Spleen (tissue), 11 donors: Measurements from ENCODE around the gene KLHL28. TPM values are rescaled to one million over a fixed set of nuclear protein-coding genes. Genes with fewer than 3 reads are reported as not detected.

Experiments used
- DNase-seq: peaks from one replicate; pipeline ENCODE4 v3.0.0-alpha.2; 2020
- H3K27ac ChIP-seq, 8 donors: fragments of 200-600 bp; sonication (generic) in 7 of 8; 1 replicate in 4 of 8; 2 replicates in 4 of 8; pipeline versions ENCODE4 v1.5.0 to v1.8.0; 2016 to 2021; ENCODE audit warnings: inconsistent platforms in 4 of 8, mild to moderate bottlenecking in 4 of 8, moderate library complexity in 1 of 8
- H3K27me3 ChIP-seq, 7 donors: fragments of 200-600 bp; sonication (generic) in 6 of 7; replicated peaks in 1 of 7; 1 replicate in 4 of 7; 2 replicates in 3 of 7; pipeline versions ENCODE4 v1.5.0 to v1.8.0; 2016 to 2021; ENCODE audit warnings: inconsistent platforms in 3 of 7, mild to moderate bottlenecking in 1 of 7
- H3K36me3 ChIP-seq, 6 donors: fragments of 200-600 bp; sonication (generic) in 5 of 6; 1 replicate in 4 of 6; 2 replicates in 2 of 6; pipeline versions ENCODE4 v1.5.0 to v1.8.0; 2016 to 2021; ENCODE audit warnings: inconsistent platforms in 2 of 6
- H3K4me1 ChIP-seq, 6 donors: fragments of 200-600 bp; sonication (generic) in 5 of 6; 1 replicate in 3 of 6; 2 replicates in 3 of 6; pipeline versions ENCODE4 v1.5.0 to v1.8.0; 2016 to 2021; ENCODE audit warnings: inconsistent platforms in 3 of 6
- H3K4me3 ChIP-seq, 8 donors: fragments of 200-600 bp; sonication (generic) in 7 of 8; 1 replicate in 4 of 8; 2 replicates in 4 of 8; pipeline versions ENCODE4 v1.5.0 to v1.8.0; 2016 to 2021; ENCODE audit warnings: inconsistent platforms in 4 of 8, mild to moderate bottlenecking in 4 of 8, moderate library complexity in 2 of 8
- H3K9me3 ChIP-seq, 8 donors: fragments of 200-600 bp; sonication (generic) in 7 of 8; 1 replicate in 4 of 8; 2 replicates in 4 of 8; pipeline versions ENCODE4 v1.5.0 to v1.8.0; 2016 to 2021; ENCODE audit warnings: inconsistent platforms in 4 of 8
- POLR2A ChIP-seq, 3 donors: fragments of 450-650 bp; IDR thresholded peaks; one replicate each; pipeline ENCODE4 v1.5.1; 2017; ENCODE audit warnings: antibody characterized with exemption in 3 of 3, mild to moderate bottlenecking in 1 of 3
- POLR2AphosphoS5 ChIP-seq, 3 donors: sonication (generic); formaldehyde crosslinking; IDR thresholded peaks; one replicate each; pipeline ENCODE4 v1.5.1; 2017; ENCODE audit warnings: antibody characterized with exemption in 3 of 3
- whole genome bisulfite sequencing, 5 donors: extraction: QIAGEN DNeasy Blood & Tissue Kit in 3 of 5; methylation state at CpG; one replicate each; pipeline versions ENCODE4 v1.1.5 to v1.1.7; 2013 to 2018; 5-methylcytosine and 5-hydroxymethylcytosine counted together
- intact Hi-C: fragments of 100-400 bp; cut with DNase I; formaldehyde crosslinking; loops from one replicate; pipeline ENCODE4 v1.15.0; 2023; ENCODE audit warnings: low total_unique reads
- polyA plus RNA-seq, 3 donors: library from polyadenylated mRNA; stranded (reverse); fragments of 200-250 nt; gene quantifications; one replicate each; pipeline ENCODE4 v1.2.1, GENCODE V29; 2013
- total RNA-seq, 7 donors: library from RNA; depleted of rRNA in 3 of 7; stranded (reverse); fragments of >200 nt in 3 of 7; fragmentation: NEBNext Ultra II Directional in 4 of 7; extraction: Animal tissue kit (Norgen Biotek cat#: 25700) in 4 of 7; gene quantifications; one replicate each; pipeline versions ENCODE4 v1.1.0 to v1.2.1, GENCODE V29; 2016 to 2021
- TF ChIP-seq, protein P1 (sequence below), 11 experiments: fragments of 200-600 bp in 7 of 11; fragments of 450-650 bp in 4 of 11; sonication (generic) in 4 of 11; IDR thresholded peaks in 8 of 11; conservative IDR thresholded peaks in 3 of 11; 1 replicate in 7 of 11; 2 replicates in 4 of 11; pipeline versions ENCODE4 v1.4.0 to v1.8.0; 2016 to 2021; ENCODE audit warnings: antibody characterized with exemption in 11 of 11, inconsistent platforms in 4 of 11, mild to moderate bottlenecking in 1 of 11
- donor health status: healthy with polysubstance abuse.
- donor health status: DM: no; HTN: no; CAD: no; lungs with moderate emphysema.
- donor health status: DM: no; HTN: no; CAD: no.
- donor health status: Bipolar disorder and iron deficiency.
- donor health status: healthy.
- donor health status: DM: no; HTN: no; CAD: no.
- donor health status: DM: yes; HTN: yes; CAD: no.

Gene KLHL28
- total and polyA plus RNA-seq, 10 donors: 2.1 to 21.5 (median 14.9) TPM

DNA sequence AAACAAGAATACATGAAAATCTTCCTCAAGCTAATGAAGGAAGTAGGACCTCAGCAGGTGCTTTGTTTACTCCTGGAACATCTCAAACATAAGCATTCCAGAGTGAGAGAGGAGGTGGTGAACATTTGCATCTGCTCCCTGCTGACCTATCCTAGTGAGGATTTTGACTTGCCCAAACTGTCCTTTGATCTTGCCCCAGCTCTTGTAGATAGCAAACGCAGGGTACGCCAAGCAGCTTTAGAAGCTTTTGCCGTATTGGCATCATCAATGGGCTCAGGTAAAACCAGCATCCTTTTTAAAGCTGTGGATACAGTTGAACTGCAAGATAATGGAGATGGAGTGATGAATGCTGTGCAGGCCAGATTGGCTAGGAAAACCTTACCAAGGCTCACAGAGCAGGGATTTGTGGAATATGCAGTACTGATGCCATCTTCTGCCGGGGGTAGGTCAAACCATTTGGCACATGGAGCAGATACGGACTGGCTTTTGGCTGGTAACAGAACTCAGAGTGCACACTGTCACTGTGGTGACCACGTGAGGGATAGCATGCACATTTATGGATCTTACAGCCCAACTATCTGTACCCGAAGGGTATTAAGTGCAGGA, 2.1 kb upstream of the KLHL28 start:
- H3K4me3 ChIP-seq: peak overlapping the region; percentile 14 to 97 (median 90)
- no peaks in the 10 kb centered on the region for H3K27me3 ChIP-seq
- TF ChIP-seq POLR2A (IDR thresholded peaks at IDR 0.05) (no peak), POLR2AphosphoS5 (IDR thresholded peaks at IDR 0.05) (no peak)
- TF ChIP-seq, protein P1, sequence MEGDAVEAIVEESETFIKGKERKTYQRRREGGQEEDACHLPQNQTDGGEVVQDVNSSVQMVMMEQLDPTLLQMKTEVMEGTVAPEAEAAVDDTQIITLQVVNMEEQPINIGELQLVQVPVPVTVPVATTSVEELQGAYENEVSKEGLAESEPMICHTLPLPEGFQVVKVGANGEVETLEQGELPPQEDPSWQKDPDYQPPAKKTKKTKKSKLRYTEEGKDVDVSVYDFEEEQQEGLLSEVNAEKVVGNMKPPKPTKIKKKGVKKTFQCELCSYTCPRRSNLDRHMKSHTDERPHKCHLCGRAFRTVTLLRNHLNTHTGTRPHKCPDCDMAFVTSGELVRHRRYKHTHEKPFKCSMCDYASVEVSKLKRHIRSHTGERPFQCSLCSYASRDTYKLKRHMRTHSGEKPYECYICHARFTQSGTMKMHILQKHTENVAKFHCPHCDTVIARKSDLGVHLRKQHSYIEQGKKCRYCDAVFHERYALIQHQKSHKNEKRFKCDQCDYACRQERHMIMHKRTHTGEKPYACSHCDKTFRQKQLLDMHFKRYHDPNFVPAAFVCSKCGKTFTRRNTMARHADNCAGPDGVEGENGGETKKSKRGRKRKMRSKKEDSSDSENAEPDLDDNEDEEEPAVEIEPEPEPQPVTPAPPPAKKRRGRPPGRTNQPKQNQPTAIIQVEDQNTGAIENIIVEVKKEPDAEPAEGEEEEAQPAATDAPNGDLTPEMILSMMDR (IDR thresholded peaks at IDR 0.05 in 8 of 11, conservative IDR thresholded peaks at IDR 0.05 in 3 of 11): no peak
- intact Hi-C loops: loop anchor here (5.0 kb wide), 1 partner anchor 67 kb away; a partner anchor contains a TSS
- no peak for DNase-seq
- 31 to 66% (median 39%) methylated on average over 7 of the region's 7 CpGs for WGBS, 5 donors
- peaks cover 27 to 90% (median 78%) of the 10 kb centered on the region in 6 donors for H3K4me1 ChIP-seq
- H3K27ac ChIP-seq: peak overlapping the region in 1 of 8 donors; percentile 96
- peaks cover 0 to 18% (median 4%) of the 10 kb centered on the region in 8 donors for H3K9me3 ChIP-seq
- H3K36me3 ChIP-seq: peaks cover 0 to 4% (median 0%) of the 10 kb centered on the region in 6 donors

DNA sequence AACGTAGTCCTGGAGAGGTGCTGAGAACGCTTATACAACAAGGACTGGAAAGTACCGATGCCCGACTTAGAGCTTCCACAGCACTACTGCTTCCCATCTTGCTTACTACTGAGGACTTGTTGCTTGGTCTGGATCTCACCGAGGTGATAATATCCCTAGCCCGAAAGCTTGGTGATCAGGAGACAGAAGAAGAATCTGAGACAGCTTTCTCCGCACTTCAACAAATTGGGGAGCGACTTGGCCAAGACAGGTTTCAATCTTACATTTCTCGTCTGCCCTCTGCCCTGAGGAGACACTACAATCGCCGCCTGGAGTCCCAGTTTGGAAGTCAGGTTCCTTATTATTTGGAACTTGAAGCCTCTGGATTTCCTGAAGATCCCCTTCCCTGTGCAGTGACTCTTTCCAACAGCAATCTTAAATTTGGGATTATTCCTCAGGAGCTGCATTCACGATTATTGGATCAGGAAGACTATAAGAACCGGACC, 1.3 kb upstream of the KLHL28 start:
- TF ChIP-seq POLR2AphosphoS5 (IDR thresholded peaks at IDR 0.05) (no peak), POLR2A (IDR thresholded peaks at IDR 0.05) (no peak)
- TF ChIP-seq, protein P1 (IDR thresholded peaks at IDR 0.05 in 8 of 11, conservative IDR thresholded peaks at IDR 0.05 in 3 of 11): no peak
- Histone ChIP-seq H3K4me3 (peak overlapping the region; percentile 70 to 97 (median 90)), H3K27me3 (no peaks in the 10 kb centered on the region), H3K9me3 (peaks cover 0 to 13% (median 4%) of the 10 kb centered on the region in 8 donors), H3K36me3 (no peaks in the 10 kb centered on the region), H3K27ac (peak overlapping the region in 6 of 8 donors; percentile 87 to 96 (median 94)), H3K4me1 (peaks cover 30 to 90% (median 82%) of the 10 kb centered on the region in 6 donors)
- intact Hi-C loops: loop anchor here (5.0 kb wide), 1 partner anchor 66 kb away; a partner anchor contains a TSS
- DNase-seq: no peak
- 16 to 39% (median 22%) methylated on average over 13 of the region's 13 CpGs for WGBS, 5 donors

DNA sequence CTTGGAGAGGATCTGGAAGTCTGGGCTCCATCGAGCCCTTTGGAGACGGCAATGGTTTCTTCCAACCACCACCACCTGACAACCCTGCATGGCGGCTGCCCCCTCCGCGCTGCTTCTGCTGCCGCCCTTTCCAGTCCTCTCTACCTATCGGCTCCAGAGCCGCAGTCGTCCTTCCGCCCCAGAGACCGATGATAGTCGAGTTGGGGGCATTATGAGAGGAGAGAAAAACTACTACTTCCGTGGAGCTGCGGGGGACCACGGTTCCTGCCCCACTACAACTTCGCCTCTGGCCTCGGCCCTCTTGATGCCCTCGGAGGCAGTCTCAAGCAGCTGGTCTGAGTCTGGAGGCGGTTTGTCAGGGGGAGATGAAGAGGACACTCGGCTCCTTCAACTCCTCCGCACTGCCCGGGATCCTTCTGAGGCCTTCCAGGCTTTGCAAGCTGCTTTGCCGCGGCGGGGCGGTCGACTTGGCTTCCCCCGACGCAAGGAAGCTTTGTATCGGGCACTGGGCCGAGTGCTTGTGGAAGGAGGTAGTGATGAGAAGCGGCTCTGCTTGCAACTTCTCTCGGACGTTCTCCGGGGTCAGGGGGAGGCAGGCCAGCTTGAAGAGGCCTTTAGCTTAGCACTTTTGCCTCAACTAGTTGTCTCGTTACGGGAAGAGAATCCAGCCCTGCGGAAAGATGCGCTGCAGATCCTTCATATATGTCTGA, 742 bp upstream of the KLHL28 start:
- TF ChIP-seq POLR2AphosphoS5 (IDR thresholded peaks at IDR 0.05) (no peak), POLR2A (IDR thresholded peaks at IDR 0.05) (peak in 1 of 3 donors; percentile 38)
- TF ChIP-seq, protein P1 (IDR thresholded peaks at IDR 0.05 in 8 of 11, conservative IDR thresholded peaks at IDR 0.05 in 3 of 11): no peak
- H3K27me3 ChIP-seq: no peaks in the 10 kb centered on the region
- H3K4me3 ChIP-seq: peak overlapping the region; percentile 70 to 97 (median 90)
- intact Hi-C loops: loop anchor here (5.0 kb wide), 1 partner anchor 65 kb away; a partner anchor contains a TSS
- no peaks in the 10 kb centered on the region for H3K36me3 ChIP-seq
- DNase-seq: peak; percentile 92
- peaks cover 30 to 90% (median 81%) of the 10 kb centered on the region in 6 donors for H3K4me1 ChIP-seq
- peaks cover 0 to 12% (median 4%) of the 10 kb centered on the region in 8 donors for H3K9me3 ChIP-seq
- 1 to 8% (median 2%) methylated on average over 17 to 39 of the region's 39 CpGs for WGBS, 5 donors
- H3K27ac ChIP-seq: peak overlapping the region; percentile 80 to 96 (median 93)
